GM15510 (cell line): ENCODE results near the gene ZYG11B.

Experiments
- POLR2A ChIP-seq: IDR thresholded peaks from 3 replicates; pipeline ENCODE4 v1.6.1; 2011; ENCODE audit warnings: borderline replicate concordance; ENCODE audit not compliant: insufficient read length; ENCODE audit errors: extremely low read depth

The ZYG11B gene

DNA sequence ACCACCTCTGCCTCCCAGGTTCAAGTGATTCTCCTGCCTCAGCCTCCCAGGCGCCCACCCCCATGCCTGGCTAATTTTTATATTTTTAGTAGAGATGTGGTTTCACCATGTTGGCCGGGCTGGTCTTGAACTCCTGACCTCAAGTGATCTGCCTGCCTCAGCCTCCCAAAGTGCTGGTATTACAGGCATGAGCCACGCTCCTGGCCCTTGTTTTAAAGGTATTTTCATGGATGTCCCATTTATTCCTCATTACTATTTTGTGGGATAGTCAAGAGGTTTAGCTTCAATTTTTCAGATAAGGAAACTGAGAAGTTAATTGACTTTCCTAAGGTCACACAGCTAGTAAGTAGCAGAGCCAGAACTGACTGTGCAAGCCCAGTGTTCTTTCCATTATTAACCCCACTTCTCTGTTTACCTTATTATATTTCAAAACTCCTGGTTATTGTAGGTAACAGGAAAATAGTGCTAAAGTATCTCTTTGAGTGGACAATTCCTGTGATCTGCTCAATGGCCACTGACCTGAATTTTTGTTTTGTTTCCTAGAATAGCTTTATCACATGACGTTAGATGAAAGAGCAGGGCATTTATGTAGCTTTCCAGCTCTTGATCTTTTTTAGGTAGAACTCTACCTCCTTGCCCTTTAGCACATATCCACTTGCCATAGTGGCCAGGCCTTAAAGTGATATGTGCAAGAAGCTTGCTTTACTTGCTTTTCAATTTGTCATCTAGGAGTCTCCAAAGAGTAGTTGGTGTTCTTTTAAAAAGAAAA is 13.6 kb downstream of the ZYG11B start:
- no peak for TF ChIP-seq POLR2A

DNA sequence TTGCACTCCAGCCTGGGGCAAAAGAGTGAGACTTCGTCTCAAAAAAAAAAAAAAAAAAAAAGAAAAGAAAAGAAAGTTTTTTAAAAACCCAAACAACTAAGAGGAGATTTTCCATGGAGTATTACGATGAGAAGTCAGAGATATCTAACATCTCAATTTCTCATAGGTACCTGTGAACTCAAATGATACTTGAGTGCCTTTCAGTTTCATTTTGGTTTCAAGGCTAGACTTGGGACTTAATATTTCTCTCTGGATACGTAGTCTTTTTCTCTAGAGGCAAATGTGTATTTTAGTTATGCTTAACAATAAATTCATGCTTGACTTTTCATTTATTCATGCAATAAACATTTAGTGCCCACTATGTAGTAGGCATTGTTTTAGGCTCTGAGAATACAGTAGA is 15.0 kb downstream of the ZYG11B start:
- no peak for TF ChIP-seq POLR2A

DNA sequence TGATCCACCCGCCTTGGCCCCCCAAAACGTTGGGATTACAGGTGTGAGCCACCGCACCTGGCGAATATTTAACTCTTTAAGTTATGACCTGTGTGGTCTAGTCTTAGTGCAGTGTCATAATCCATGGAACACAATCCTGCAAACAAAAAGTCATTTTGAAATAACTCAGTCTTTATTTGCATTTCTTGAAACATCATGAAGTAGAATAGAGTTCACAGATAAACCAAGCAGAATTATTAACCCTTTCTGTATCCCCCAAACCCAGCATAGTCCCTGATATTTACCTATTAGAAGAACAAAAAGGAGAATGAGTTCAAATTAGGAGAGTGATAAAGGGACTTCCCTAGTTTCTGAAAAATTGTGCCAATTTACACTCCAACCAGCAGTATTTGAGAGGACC is 19.9 kb downstream of the ZYG11B start:
- no peak for TF ChIP-seq POLR2A

DNA sequence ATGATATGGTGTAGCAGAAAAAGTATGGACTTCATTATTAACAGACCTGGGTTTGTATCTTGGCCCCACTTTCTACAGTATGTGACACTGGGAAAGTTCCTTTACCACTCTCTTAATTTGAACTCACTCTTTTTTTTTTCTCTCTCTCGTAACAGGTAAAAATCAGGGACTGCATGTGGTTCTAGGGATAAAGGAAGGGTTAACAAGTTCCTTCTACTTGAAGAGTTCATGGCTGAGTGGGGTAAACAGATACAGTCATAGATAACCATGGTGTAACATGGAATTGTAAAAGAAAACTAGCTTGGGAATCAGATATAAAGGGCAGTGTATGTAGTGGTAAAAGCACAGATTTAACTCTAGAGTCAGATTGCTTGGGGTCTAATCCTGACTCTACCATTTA is 21.2 kb downstream of the ZYG11B start:
- no peak for TF ChIP-seq POLR2A

DNA sequence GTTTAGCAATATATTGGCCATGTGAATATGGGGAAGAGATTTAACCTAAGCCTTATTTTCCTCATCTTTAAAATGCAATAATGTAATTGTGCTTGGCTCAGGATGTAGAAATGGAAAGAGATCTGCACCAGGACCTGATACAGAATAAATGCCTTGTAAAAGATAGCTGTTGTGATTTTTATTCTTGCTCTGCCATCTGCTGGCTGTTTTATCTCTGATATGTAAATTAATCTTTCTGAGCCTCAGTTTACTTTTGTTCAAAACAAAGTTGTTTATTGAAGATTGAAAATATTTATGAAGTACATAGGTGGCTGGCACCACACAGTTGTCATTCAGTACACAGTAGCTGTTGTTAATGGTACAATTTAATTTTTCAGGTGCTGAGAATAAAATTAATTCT is 21.9 kb downstream of the ZYG11B start:
- TF ChIP-seq POLR2A, result no peak

DNA sequence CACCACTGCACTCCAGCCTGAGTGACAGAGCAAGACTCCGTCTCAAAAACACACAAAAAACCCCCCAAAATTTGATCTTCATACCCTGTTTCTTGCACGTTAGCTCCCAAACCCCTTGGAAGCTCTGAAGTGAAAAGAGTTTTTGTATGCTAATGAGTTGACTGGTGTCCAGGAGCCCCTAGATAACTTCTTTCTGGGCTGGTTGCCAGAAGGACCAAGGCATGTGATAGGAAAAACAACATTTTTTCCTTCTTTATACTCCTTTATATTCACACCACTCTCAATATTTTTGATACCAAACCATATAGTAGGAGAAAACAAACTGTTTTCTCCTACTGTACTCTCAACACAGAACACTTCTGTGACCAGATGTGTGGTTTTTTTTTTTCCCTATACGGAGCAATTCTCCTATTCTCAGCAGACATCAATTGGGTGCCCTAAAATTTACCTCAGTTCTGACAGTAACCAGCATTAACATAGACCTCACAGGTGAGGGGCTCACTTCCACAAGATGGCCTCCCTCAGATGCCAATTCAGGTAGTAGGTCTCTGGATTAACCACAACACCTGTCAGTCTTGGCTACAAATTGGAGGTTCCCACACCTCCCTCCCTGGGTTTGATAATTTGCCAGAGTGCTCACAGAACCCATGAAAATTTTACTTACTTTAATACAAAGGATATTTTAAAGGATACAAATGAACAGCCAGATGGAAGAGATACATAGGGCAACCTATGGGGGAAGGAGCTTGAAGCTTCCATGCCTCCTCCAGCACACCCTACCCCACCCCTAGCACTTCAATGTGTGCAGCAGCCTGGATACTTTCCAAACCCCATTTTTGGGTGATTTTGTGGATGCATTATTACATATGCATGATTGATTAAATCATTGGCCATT is 25.6 kb downstream of the ZYG11B start:
- no peak for TF ChIP-seq POLR2A

DNA sequence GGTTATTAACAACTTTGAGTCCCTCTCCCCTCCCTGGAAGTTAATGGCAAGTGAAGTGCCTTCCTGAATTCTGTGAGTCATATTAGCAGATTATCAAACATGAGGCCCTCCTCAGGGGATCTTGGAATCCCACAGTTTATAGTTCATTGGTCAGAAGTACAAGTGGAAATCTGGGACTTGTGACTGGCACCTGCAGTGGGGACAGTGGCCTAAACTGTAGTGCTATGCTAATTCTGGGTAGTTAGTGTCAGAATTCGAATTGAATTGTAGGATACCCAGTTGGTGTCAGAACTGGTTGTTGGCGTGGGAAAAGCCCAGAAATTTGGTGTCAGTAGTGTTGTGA is 26.2 kb downstream of the ZYG11B start:
- TF ChIP-seq POLR2A, result no peak

DNA sequence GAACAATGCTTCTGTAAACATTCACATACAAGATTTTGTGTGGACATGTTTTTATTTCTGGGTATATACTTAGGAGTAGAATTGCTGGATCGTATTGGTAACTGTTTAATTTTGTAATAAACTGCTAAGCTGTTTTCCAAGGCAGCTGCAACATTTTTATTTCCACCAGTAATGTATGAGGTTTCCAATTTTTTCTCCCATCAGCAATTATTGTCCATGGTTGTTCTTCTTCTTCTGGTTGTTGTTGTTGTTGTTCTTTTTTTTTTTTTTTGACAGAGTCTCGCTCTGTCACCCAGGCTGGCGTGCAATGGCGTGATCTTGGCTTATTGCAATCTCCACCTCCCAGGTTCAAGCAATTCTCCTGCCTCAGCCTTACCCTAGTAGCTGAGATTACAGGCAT is 26.9 kb downstream of the ZYG11B start:
- no peak for TF ChIP-seq POLR2A

DNA sequence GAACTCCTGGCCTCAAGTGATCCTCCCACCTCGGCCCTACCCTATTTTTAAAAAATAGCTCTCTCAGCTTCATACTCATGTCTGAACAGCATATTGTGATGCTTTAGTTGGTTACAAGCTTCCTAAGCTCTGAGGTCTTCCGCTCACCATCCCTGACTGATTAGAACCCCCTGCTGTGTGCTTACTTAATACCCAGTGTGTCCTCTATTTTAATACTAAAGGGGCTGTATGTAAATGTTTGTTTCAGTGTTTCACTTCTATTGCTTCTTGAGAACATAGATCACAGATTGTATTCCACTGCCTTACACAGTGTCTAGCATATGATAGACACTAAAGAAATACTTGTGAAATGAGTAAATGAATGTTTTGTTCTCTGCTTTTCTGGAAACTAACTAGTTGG is 29.8 kb downstream of the ZYG11B start:
- no peak for TF ChIP-seq POLR2A

DNA sequence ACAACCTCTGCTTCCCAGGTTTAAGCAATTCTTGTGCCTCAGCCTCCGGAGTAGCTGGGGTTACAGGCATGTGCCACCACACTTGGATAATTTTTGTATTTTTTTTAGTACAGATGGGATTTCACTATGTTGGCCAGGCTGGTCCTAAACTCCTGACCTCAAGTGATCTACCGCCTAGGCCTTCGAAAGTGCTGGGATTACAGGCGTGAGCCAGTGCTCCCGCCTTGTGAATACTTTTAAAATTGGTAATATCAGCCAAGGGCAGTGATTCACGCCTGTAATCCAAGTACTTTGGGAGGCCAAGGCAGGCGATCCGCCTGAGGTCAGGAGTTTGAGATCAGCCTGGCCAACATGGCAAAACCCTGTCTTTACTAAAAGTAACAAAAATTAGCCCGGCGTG is 33.7 kb downstream of the ZYG11B start:
- no peak for TF ChIP-seq POLR2A

DNA sequence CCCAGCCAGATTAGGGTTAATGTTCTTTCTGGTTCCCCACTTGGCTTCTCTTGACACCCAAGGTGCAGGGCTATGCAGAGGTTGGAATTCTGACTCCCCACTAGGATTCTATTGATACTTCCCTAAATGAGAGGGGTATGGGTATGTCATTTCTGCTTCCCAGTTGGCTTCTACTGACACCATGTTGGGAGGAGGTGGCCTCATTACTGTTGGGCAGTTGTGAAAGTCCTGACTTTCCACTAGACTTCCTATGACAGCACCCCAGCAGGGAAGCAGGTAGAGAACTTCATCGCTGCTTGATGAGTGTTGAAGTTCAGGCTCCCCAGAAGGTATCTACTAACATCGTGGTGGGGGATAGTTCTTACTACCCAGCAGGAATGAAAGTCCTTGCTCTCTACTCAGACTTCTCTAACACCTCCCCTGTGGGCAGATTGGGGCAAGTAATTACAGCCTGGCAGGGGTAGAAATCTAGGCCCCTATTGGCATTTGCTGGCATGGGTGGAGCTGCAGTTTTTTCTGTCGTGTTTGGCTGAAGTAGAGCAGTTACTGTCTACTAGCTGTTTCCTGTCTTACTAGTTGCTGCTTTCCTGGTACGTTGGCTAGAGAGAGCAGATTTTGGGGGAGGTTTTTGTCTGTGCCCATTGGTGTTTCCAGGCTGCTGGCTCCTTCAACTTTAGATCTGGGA is 41.5 kb downstream of the ZYG11B start:
- TF ChIP-seq POLR2A, result no peak

DNA sequence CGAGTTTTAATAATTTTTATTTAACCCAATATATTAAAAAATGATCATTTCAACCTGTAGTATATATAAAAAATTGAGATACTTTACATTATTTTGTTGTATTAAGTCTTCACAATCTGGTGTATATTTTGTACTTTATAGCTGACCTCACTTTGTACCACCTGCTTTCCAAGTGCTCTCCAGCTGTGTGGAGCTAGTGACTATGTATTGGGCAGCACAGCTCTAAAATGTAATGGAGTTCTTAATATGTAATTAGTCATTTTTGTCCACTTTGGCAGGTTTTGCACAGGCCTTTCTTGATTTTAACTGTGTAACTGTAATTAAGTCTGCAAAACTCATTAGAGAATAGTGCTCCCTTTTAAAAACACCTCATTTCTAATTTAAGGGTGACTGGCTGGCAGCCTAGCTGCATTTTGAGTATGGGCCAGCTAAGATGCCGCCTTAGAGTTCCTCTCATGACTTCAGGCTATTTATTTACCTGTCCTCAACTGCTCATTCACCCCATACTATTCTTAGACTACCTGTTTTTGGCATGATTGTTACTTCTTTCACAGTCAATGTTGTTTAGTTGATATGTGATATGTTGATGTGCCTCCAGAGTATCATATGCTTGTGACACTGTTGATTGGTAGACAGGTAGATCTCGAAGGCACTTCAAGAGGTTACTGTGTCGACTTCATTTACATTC is 43.2 kb downstream of the ZYG11B start:
- no peak for TF ChIP-seq POLR2A

DNA sequence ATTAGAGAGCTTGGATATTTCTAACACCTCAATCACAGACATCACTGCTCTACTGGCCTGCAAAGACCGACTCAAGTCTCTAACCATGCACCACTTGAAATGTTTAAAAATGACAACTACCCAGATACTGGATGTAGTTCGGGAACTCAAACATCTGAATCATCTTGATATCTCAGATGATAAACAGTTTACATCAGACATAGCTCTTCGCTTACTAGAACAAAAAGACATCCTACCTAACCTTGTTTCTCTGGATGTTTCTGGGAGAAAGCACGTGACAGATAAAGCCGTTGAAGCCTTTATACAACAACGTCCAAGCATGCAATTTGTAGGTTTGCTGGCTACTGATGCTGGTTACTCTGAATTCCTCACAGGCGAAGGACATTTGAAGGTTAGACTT is 45.1 kb downstream of the ZYG11B start:
- TF ChIP-seq POLR2A, result no peak

DNA sequence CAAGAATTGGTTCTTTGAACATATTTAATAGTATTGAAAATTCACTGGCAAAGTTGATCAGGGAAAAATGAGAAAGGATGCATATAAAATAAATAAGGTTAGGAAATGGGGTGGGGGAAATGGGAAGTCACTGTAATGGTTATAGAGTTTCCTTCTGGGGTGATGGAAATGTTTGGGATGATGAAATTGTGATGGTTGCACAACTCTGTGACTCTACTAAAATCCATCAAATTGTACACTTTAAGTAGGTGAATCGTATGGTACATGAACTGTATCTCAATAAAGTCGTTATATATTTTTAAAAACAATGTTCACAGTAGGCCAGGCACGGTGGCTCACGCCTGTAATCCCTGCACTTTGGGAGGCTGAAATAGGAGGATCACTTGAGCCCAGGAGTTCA is 59.9 kb downstream of the ZYG11B start:
- TF ChIP-seq POLR2A, result no peak

DNA sequence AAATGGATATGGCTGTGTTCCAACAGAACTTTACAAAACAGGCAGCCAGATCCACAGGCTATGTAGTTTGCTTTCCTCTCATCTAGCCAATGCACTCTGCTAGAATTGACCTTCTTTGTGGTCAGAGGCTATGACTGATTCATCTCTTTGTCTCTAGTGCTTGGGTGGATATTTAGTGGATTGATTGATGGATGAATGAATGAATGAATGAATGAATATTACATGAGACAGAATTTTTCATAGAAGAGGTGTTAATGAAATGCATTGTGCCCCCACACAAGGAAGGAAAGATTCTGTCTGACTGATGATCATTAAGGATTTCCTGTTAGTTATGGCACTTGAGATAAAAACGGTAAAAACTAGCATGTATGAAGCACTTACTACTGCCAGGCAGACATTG is 65.8 kb downstream of the ZYG11B start:
- TF ChIP-seq POLR2A, result no peak
